ENCODE measurements around the gene CRY1. TPM values are rescaled to one million over a fixed set of nuclear protein-coding genes. Genes with fewer than 3 reads are reported as not detected.

Gene CRY1
- total RNA-seq, 4 donors from 2014 or later, result 5.7 to 14.3 (median 10.8) TPM

DNA sequence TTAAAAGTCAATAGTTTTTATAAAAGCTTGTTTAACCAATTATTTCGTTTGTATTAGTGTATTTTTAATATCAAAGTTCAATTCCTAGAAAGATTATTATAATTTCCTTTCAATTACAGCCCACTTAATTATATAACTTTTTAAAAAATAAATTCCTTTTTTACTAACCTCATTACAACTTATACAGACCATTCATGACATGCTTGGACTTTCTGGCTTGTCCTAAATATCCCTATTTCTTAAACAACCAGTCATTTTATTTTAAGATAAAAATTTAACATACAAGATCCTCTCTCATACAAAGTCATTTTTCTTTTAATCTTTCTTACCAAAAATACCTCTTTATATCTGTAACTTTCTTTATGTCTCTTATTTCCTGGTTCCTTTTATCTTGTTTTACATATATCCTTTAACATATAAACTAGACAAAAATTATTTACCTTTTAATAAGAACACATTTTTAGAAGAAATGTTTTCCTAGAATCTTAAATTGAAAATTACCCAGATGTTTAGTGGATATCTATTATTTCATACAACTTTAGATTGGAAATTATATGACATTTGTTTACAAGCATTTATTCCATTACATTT, 148.0 kb downstream of the CRY1 start:
- Histone ChIP-seq H3K27me3 (no peaks in the 10 kb centered on the region), H3K4me1 (no peaks in the 10 kb centered on the region), H3K36me3 (no peaks in the 10 kb centered on the region), H3K9me3 (no peaks in the 10 kb centered on the region), H3K4me3 (no peak overlapping the region), H3K27ac (no peak overlapping the region)
- no peak for DNase-seq
- 13 to 16% methylated on average over 1 of the region's 1 CpG for WGBS, 2 donors
- intact Hi-C loops (cut with DNase I), result no loop called here
- no peak for TF ChIP-seq POLR2A (IDR thresholded peaks at IDR 0.05)
- TF ChIP-seq, protein P1, sequence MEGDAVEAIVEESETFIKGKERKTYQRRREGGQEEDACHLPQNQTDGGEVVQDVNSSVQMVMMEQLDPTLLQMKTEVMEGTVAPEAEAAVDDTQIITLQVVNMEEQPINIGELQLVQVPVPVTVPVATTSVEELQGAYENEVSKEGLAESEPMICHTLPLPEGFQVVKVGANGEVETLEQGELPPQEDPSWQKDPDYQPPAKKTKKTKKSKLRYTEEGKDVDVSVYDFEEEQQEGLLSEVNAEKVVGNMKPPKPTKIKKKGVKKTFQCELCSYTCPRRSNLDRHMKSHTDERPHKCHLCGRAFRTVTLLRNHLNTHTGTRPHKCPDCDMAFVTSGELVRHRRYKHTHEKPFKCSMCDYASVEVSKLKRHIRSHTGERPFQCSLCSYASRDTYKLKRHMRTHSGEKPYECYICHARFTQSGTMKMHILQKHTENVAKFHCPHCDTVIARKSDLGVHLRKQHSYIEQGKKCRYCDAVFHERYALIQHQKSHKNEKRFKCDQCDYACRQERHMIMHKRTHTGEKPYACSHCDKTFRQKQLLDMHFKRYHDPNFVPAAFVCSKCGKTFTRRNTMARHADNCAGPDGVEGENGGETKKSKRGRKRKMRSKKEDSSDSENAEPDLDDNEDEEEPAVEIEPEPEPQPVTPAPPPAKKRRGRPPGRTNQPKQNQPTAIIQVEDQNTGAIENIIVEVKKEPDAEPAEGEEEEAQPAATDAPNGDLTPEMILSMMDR (IDR thresholded peaks at IDR 0.05), result no peak

DNA sequence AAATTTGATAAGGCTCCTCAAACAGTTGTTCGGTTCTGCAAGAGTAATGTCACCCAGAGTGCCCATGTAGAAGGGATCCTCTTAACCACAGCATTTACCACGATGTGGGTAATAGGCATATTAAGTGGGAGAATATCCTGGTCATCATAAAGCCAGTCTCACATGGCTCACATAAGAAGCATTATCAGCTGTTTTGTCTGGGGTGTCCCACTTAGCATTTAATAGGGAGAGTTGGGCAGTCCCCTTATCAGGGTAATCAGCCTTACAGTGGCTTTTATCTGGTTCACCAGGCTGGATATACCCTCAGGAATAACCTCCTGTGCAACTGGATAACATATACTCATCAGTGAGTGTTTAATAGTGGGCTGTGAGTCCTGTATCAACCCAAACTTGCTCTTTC, 150.6 kb downstream of the CRY1 start:
- H3K27me3 ChIP-seq, result peaks cover 0 to 2% (median 0%) of the 10 kb centered on the region in 4 donors
- TF ChIP-seq, protein P1 (IDR thresholded peaks at IDR 0.05), result no peak
- no peak for TF ChIP-seq POLR2A (IDR thresholded peaks at IDR 0.05)
- no peaks in the 10 kb centered on the region for H3K4me1 ChIP-seq
- H3K4me3 ChIP-seq, result no peak overlapping the region
- 74 to 96% methylated on average over 2 of the region's 2 CpGs for WGBS, 2 donors
- DNase-seq, result no peak
- H3K36me3 ChIP-seq, result no peaks in the 10 kb centered on the region
- no peaks in the 10 kb centered on the region for H3K9me3 ChIP-seq
- intact Hi-C loops (cut with DNase I), result no loop called here
- H3K27ac ChIP-seq, result no peak overlapping the region

DNA sequence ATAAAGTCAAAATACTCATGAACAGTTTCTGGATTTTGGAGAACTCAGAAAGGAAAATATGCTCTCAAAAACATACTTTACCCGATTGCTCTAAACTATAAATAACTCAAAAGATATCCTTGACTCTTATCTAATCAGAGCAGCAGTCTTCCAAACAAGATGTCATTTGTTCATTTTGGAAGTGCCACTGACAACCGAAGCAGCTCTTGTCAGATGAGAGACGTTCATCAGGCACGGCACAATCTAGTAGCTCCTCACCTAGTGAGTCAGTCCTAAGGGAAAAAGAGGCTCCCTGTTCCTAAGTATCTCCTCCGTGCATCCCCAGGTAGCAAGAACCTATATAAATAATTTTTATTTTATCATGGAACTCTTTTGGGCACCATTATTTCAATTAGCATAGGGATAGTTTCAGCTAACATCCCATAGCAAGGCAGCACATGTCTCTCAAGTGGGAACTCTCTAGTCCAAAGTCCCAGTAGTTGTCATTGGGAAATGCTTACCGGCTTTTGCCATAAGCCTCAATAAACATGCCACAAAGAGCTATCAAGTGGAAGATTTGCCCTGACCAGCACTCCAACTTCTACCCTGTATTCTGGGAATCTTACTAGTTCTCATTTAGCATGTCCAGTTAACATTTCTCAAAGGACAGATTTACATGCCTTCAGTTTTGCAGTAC, 151.7 kb downstream of the CRY1 start:
- no peak overlapping the region for H3K4me3 ChIP-seq
- DNase-seq, result no peak
- WGBS, 2 donors, result 71 to 80% methylated on average over 6 of the region's 6 CpGs
- H3K27ac ChIP-seq, result no peak overlapping the region
- no peaks in the 10 kb centered on the region for H3K9me3 ChIP-seq
- TF ChIP-seq, protein P1 (IDR thresholded peaks at IDR 0.05), result no peak
- TF ChIP-seq POLR2A (IDR thresholded peaks at IDR 0.05), result no peak
- peaks cover 0 to 2% (median 0%) of the 10 kb centered on the region in 4 donors for H3K27me3 ChIP-seq
- intact Hi-C loops (cut with DNase I), result no loop called here
- no peaks in the 10 kb centered on the region for H3K36me3 ChIP-seq
- H3K4me1 ChIP-seq, result no peaks in the 10 kb centered on the region

Other genes with a start within 250 kb of the CRY1 start
- 10 to 100 TPM in 2 of 4 donors, 1 to 10 TPM in 2; 5.1 to 12.0 (median 8.6) TPM for gene TMEM263, start 137.6 kb downstream of the CRY1 start, total RNA-seq
- 1 to 10 TPM; 2.7 to 9.5 (median 4.2) TPM for gene MTERF2, start 106.4 kb downstream of the CRY1 start, total RNA-seq